22Rv1 (cell line): Measurements from ENCODE around the gene LGALS9B.
"Not testable (repeated sequence)": the region's sequence is repeated elsewhere in the genome, so short reads cannot be mapped to it uniquely, and the experiment has no call there.

Experiments used
- ZFX ChIP-seq: fragments of 450-650 bp; IDR thresholded peaks from 2 replicates; pipeline ENCODE4 v1.6.1; 2017; ENCODE audit warnings: antibody characterized with exemption, borderline replicate concordance
- TF ChIP-seq, protein P1 (sequence below): fragments of 450-650 bp; IDR thresholded peaks from 2 replicates; pipeline ENCODE4 v1.5.1; 2017; ENCODE audit warnings: mild to moderate bottlenecking

DNA sequence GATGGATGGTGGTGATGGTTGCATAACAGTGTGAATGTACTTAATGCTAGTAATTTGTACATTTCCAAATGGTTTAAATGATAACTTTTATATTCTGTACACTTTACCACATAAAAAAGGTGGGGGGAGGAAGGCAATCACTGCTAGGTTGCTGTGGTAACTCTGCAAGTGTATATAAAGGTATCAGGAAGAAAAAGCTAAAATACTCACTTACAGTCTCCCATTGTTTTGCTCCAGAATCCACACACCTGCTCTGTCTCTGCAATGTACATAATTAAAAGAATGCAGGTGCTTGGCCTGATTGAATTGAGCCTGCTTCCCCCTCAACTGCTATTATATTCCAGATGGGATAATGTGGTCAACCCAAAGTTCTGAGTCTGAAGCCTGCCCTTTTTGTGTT, 6.7 kb upstream of the LGALS9B start:
- TF ChIP-seq, protein P1, sequence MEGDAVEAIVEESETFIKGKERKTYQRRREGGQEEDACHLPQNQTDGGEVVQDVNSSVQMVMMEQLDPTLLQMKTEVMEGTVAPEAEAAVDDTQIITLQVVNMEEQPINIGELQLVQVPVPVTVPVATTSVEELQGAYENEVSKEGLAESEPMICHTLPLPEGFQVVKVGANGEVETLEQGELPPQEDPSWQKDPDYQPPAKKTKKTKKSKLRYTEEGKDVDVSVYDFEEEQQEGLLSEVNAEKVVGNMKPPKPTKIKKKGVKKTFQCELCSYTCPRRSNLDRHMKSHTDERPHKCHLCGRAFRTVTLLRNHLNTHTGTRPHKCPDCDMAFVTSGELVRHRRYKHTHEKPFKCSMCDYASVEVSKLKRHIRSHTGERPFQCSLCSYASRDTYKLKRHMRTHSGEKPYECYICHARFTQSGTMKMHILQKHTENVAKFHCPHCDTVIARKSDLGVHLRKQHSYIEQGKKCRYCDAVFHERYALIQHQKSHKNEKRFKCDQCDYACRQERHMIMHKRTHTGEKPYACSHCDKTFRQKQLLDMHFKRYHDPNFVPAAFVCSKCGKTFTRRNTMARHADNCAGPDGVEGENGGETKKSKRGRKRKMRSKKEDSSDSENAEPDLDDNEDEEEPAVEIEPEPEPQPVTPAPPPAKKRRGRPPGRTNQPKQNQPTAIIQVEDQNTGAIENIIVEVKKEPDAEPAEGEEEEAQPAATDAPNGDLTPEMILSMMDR = not testable (repeated sequence)
- not testable (repeated sequence) for TF ChIP-seq ZFX
